HuH-7 (cell line): ENCODE data around the gene NAA38.
"Not testable (repeated sequence)": the region's sequence is repeated elsewhere in the genome, so short reads cannot be mapped to it uniquely, and the experiment has no call there.

ENCODE experiments used
- DNase-seq: peaks from one replicate; pipeline ENCODE4 v3.0.0; 2011; ENCODE audit warnings: low spot score

NAA38 gene

DNA sequence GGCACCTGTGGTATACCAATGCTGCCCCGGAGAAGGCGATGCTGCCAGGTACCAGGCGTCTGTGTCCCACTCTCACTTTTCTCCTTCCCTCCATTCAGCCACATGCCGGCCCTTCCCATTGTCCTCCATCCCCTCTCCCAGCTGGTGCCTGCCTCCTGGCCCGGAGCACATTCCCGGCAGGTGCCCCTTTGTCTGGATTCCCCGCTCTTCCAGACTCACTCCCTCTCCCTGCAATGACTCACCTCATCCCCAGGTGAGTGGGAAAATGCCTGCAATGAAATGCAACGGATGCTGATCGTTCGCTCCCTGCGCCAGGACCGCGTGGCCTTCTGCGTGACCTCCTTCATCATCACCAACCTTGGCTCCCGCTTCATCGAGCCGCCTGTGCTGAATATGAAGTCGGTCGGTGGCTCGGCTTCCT, 33.8 kb downstream of the NAA38 start:
- no peak for DNase-seq

DNA sequence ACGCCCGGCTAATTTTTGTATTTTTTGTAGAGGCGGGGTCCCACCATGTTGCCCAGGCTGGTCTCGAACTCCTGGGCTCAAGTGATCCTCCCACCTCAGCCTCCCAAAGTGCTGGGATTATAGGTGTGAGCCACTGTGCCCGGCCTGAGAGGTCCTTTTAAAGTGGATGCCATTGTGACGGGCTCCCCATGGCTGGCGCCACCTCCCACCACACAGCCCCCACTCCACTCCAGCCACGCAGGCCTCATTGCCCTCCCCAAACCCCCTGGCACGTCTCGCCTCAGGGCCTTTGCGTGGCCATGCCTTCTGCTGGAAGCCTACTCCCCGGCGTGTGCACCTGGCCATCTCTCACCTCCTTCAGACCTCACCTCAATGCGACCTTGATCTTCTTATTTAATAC, 35.2 kb downstream of the NAA38 start:
- DNase-seq: no peak

DNA sequence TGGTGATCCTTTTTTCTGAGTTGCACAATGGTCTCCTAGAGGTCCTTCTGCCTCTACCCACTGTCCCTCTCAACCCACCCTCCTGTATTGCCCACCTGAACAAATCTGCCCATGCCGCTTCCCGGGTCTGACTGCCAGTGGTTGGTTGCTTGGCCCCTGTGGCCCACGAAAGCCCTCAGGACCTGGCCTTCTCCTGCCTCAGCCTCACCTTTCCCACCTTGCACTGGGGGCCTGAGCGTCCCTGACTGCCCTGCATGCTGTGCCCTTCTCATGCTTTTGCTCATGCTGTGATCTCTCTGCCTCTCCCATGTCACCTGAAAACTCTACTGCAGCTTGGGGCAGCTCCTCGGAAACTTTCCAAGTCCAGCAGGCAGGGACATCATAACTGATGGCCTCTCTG, 37.1 kb downstream of the NAA38 start:
- no peak for DNase-seq

DNA sequence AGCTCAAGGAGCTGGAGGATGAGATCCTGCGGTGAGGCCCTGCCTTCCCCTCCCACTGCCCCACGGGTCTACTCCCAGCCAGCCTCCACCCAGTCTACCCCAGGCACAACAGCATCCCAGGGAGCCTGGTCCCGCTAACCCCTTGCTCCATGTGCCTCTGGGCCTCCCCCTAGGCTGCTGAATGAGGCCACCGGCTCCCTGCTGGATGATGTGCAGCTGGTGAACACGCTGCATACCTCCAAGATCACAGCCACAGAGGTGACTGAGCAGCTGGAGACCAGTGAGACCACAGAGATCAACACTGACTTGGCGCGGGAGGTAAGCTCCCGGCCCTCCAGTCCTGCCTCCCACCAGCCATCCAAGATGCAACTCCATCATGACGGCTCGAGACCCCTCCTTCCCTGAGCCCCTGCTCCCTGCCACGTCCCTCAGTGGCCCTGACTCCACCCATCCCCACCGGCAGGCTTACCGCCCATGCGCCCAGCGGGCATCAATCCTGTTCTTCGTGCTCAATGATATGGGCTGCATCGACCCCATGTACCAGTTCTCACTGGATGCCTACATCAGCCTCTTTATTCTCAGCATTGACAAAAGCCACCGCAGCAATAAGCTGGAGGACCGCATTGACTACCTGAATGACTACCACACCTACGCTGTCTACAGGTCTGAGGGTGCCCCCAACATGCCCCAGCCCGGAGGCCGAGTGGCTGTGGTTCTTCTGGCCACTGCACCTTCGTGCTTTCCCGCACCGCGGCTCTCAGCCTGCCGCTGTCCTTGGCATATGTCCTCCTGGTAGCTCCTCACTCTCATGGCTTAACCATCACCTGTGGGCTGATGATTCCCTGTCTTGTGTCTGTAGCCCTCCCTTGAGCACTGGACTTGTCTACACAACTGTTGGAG, 38.4 kb downstream of the NAA38 start:
- DNase-seq: no peak

DNA sequence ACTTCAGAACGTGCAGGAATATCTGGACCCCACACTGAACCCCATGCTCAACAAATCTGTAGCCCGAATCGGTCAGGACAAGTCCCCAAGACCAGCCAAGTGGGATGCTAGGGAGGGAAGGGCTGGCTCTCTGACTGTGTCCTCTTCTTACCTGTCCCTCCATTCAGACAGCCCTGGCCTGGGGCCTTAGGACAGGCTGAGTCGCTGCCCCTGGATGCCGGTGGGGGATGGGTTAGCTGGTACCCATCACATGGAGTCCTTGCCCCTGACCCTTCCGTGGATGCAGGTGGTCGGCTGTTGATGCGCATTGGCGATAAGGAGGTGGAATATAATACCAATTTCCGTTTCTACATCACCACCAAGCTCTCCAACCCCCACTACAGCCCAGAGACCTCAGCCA, 39.3 kb downstream of the NAA38 start:
- DNase-seq: no peak

GRCh38 chr17:7817643-7817964, 39.8 kb downstream of the NAA38 start:
- DNase-seq: no peak

DNA sequence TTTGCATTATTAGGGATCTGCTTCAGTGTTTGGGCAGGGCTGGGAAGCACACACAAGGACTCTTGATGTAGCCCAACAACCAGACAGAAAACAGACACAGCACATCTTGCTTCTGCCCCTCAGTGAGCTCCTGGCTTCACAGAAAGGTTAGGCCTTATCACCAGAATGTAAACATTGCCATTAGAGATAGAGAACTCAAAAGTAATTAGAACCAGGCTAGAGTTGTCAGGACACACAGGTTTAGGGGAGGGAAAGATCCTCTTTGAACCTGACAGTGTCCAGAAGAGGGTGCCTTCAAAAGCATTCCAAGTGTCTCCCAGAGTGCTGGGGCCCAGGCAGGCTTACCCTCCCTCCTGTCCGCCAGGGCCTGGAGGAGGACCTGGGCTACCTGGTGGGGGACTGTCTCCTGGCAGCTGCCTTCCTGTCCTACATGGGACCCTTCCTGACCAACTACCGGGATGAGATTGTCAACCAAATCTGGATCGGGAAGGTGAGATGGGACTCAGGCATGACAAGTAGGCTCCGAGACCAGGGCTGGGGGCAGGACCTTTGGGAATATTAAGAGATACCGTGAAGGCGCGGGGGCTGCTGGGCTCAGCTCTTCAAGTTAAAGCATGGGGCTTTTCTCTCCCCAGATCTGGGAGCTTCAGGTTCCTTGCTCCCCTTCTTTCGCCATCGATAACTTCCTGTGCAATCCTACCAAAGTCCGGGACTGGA, 40.3 kb downstream of the NAA38 start:
- DNase-seq: peak; percentile 40

GRCh38 chr17:7814969-7815368, 42.4 kb downstream of the NAA38 start:
- DNase-seq: no peak

DNA sequence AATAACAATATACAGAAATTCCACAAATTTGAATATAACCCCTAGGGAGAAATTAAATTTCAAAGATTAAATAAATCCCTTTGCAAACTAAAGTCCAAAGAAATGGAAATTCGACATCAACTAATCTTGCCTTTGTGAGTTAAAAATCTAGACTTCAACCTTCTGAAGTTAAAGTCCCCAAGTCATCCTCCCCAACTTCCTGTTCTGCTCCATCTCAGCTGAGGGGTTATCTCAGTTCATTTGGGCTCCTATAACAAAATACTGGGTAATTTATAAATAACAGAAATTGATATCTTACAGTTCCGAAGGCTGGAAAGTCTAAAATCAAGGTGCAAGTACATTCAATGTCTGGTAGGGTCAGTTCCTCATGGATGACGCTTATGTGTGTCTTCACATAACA, 46.1 kb downstream of the NAA38 start:
- no peak for DNase-seq

GRCh38 chr17:7809791-7810343, 47.5 kb downstream of the NAA38 start:
- not testable (repeated sequence) for DNase-seq

GRCh38 chr17:7809086-7809790, 48.1 kb downstream of the NAA38 start:
- DNase-seq: no peak

- no peak for DNase-seq
These were observed 50.2 kb downstream of the NAA38 start for GRCh38 chr17:7807206-7807605.
